LNCaP clone FGC (cell line): Measurements from ENCODE around the gene PCDHB10.
A peak's percentile ranks its signal among the peaks of the same experiment; 100 is the strongest.
"Not testable (repeated sequence)": the region's sequence is repeated elsewhere in the genome, so short reads cannot be mapped to it uniquely, and the experiment has no call there.

ENCODE experiments used
- DNase-seq: peaks from one replicate; pipeline ENCODE4 v3.0.0-alpha.2; 2011; ENCODE audit warnings: low read depth
- H3K4me3 ChIP-seq: 2 replicates; pipeline ENCODE4 v1.5.1; 2011; ENCODE audit warnings: mild to moderate bottlenecking, low read depth, low read length, control low read depth
- CTCF ChIP-seq: IDR thresholded peaks from 2 replicates; pipeline ENCODE4 v1.5.1; 2012; ENCODE audit warnings: mild to moderate bottlenecking; ENCODE audit not compliant: control insufficient read depth, insufficient read depth; ENCODE audit errors: extremely low read depth

Gene PCDHB10

DNA sequence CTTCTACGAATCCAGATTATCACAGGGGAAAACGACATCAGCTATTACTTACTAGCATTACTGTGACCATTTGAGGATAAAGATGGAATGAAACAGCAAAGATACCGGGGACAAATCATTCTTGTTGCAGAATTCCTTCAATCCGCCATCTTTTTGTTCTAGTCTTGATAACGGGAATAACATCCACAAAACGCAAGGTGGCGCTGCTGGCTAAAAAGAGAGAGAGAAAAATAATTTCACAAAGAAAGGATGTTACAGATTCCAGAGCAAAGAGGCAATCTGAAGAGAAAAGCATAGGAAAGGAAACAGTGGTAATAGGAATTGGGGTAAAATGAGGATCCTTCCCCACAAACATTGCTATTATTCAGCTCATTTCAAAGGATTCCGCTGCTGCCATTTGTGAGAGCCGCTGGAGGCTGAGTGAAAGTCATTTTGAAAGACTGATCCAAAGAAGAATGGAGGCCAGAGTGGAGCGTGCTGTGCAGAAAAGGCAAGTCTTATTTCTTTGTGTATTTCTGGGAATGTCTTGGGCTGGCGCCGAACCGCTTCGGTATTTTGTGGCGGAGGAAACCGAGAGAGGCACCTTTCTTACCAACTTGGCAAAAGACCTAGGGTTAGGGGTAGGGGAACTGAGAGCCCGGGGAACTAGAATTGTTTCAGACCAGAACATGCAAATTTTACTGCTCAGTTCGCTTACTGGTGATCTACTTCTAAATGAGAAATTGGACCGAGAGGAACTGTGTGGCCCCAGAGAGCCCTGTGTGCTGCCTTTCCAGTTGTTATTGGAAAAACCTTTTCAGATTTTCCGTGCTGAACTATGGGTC lies 19.6 kb upstream of the PCDHB10 start, which contains the start of gene PCDHB7:
PCDHB7 (plus strand) TSS at position 264 of the 824 bp plus-strand sequence; CDS start at position 456, 192 bp downstream.
- no peak within 1 kb of the TSS for H3K4me3 ChIP-seq
- peak; percentile 79 for TF ChIP-seq CTCF
- DNase-seq: no peak

DNA sequence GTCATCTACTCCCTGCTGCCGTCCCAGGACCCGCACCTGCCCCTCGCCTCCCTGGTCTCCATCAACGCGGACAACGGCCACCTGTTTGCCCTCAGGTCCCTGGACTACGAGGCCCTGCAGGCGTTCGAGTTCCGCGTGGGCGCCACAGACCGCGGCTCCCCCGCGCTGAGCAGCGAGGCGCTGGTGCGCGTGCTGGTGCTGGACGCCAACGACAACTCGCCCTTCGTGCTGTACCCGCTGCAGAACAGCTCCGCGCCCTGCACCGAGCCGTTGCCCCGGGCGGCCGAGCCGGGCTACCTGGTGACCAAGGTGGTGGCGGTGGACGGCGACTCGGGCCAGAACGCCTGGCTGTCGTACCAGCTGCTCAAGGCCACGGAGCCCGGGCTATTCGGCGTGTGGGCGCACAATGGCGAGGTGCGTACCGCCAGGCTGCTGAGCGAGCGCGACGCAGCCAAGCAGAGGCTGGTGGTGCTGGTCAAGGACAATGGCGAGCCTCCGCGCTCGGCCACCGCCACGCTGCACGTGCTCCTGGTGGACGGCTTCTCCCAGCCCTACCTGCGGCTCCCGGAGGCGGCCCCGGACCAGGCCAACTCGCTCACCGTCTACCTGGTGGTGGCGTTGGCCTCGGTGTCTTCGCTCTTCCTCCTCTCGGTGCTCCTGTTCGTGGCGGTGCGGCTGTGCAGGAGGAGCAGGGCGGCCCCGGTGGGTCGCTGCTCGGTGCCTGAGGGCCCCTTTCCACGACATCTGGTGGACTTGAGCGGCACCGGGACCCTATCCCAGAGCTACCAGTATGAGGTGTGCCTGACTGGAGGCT lies 17.7 kb upstream of the PCDHB10 start:
- not testable (repeated sequence) for H3K4me3 ChIP-seq, DNase-seq

GRCh38 chr5:141175933-141176332 lies 16.2 kb upstream of the PCDHB10 start:
- DNase-seq: no peak
- TF ChIP-seq CTCF: no peak
- H3K4me3 ChIP-seq: no peak overlapping the region

DNA sequence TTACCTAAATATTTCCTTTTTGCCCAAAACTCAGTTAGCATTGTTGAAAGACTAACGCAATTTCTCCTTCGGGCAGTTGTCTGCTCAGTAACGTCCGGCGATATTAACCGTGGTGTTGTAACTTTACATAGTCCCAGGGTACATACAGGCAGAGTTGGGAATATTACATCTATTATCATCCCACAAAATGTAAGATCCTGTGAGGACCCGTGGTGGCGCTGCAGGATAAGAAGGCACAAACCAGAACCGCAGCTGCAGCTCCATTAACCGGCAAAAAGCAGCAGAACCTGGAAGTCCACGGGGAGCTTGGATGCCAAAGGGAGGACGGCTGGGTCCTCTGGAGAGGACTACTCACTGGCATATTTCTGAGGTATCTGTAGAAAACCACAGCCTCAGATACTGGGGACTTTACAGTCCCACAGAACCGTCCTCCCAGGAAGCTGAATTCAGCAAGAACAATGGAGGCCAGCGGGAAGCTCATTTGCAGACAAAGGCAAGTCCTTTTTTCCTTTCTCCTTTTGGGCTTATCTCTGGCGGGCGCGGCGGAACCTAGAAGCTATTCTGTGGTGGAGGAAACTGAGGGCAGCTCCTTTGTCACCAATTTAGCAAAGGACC lies 14.5 kb upstream of the PCDHB10 start, which contains the start of gene PCDHB8:
PCDHB8 (plus strand) TSS at position 214 of the 615 bp plus-strand sequence; CDS start at position 459, 245 bp downstream.
- peak within 1 kb of the TSS; percentile 6; the same call in 1 of the 2 replicates for H3K4me3 ChIP-seq
- not testable (repeated sequence) for DNase-seq

GRCh38 chr5:141179371-141179770 lies 12.8 kb upstream of the PCDHB10 start:
- not testable (repeated sequence) for DNase-seq, H3K4me3 ChIP-seq

More for the DNA sequence above, 14.5 kb upstream of the PCDHB10 start, which contains the start of gene PCDHB8:
- TF ChIP-seq CTCF: peak; percentile 43

DNA sequence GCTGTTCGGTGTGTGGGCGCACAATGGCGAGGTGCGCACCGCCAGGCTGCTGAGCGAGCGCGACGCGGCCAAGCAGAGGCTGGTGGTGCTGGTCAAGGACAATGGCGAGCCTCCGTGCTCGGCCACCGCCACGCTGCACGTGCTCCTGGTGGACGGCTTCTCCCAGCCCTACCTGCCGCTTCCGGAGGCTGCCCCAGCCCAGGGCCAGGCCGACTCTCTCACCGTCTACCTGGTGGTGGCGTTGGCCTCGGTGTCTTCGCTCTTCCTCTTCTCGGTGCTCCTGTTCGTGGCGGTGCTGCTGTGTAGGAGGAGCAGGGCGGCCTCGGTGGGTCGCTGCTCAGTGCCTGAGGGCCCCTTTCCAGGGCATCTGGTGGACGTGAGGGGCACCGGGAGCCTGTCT lies 12.3 kb upstream of the PCDHB10 start:
- not testable (repeated sequence) for DNase-seq, H3K4me3 ChIP-seq

- no peak for DNase-seq
- TF ChIP-seq CTCF: no peak
- no peak overlapping the region for H3K4me3 ChIP-seq
These were observed 11.8 kb upstream of the PCDHB10 start for GRCh38 chr5:141180313-141180712.

DNA sequence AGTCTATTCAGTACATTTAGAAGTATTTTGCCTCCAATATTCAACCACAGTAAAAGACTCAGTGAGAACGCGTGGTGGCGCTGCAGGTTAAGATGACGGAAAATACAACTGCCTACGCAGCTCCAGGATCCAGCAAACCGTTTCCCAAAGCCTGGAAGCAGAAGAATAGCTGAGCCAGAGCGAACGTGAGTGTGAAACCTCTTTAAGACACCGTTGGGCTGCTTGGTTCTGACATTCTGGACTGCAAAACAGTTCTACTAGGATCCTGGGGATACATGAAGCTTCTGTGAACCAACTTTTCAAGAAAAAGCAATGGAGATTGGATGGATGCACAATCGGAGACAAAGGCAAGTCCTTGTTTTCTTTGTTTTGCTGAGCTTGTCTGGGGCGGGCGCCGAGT lies 9.9 kb upstream of the PCDHB10 start, which contains the start of gene PCDHB16:
PCDHB16 (plus strand) TSS at position 140 of the 400 bp plus-strand sequence; CDS start at position 313, 173 bp downstream.
- DNase-seq: no peak
- no peak within 1 kb of the TSS; the same call in 1 of the 2 replicates for H3K4me3 ChIP-seq
- TF ChIP-seq CTCF: peak; percentile 59

- not testable (repeated sequence) for DNase-seq, H3K4me3 ChIP-seq
These were observed 7.9 kb upstream of the PCDHB10 start for GRCh38 chr5:141184117-141184855.
